LNCaP clone FGC (cell line): ENCODE results near the gene VDR.

Source experiments
- DNase-seq: peaks from one replicate; pipeline ENCODE4 v3.0.0-alpha.2; 2011; ENCODE audit warnings: low read depth
- H3K4me3 ChIP-seq: 2 replicates; pipeline ENCODE4 v1.5.1; 2011; ENCODE audit warnings: mild to moderate bottlenecking, low read depth, low read length, control low read depth
- CTCF ChIP-seq: IDR thresholded peaks from 2 replicates; pipeline ENCODE4 v1.5.1; 2012; ENCODE audit warnings: mild to moderate bottlenecking; ENCODE audit not compliant: control insufficient read depth, insufficient read depth; ENCODE audit errors: extremely low read depth

Gene VDR

GRCh38 chr12:47910486-47910885 is 5.7 kb upstream of the VDR start:
- DNase-seq: no peak
- TF ChIP-seq CTCF: no peak

GRCh38 chr12:47909839-47910465 is 5.2 kb upstream of the VDR start:
- DNase-seq: no peak
- no peak for TF ChIP-seq CTCF
- no peak overlapping the region for H3K4me3 ChIP-seq

More at GRCh38 chr12:47910486-47910885, 5.7 kb upstream of the VDR start:
- H3K4me3 ChIP-seq: no peak overlapping the region

- TF ChIP-seq CTCF: no peak
- no peak for DNase-seq
Observed at GRCh38 chr12:47908738-47909137, 3.9 kb upstream of the VDR start.

GRCh38 chr12:47907851-47908454 is 3.2 kb upstream of the VDR start:
- H3K4me3 ChIP-seq: no peak overlapping the region
- TF ChIP-seq CTCF: no peak
- no peak for DNase-seq

More at GRCh38 chr12:47908738-47909137, 3.9 kb upstream of the VDR start:
- H3K4me3 ChIP-seq: no peak overlapping the region

- DNase-seq: no peak
- H3K4me3 ChIP-seq: peak overlapping the region; percentile 69
- no peak for TF ChIP-seq CTCF
Observed at GRCh38 chr12:47903927-47904712, 674 bp downstream of the VDR start.

GRCh38 chr12:47903151-47903611 is 1.6 kb downstream of the VDR start:
- no peak for DNase-seq
- H3K4me3 ChIP-seq: peak overlapping the region; percentile 69; the same call in 1 of the 2 replicates
- TF ChIP-seq CTCF: no peak
